ENCODE measurements around the gene EXOC2.

DNA sequence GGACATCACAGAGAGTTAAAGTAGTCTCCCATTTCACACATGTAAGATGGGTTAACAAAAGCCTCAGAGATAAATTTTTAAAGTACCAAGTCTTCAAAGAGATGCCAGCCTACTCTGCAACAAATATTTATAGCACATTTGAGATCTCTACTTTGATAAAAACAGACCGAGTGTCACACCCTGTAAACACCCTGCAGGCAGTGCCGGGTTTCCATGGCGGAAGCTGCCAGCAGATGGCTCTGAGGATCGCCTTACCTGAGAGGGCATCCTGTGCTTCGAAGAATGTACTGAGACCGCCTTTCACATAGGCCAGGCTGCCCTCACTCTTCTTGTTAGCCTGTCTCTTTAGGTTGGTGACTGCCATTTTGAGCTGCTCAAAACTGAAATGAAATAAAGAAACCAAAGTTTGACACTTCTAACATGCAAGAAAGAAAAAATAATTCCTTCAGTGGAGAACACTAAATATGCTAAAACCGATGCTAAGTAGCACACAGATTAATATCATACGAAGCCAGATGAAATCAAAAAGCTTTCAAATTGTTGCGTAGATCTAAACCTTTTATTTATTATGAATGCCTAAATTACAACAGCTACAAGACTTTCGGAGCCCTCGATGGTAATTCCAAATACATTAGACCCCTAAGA lies 75.4 kb downstream of the EXOC2 start:
- TF ChIP-seq, protein P1, sequence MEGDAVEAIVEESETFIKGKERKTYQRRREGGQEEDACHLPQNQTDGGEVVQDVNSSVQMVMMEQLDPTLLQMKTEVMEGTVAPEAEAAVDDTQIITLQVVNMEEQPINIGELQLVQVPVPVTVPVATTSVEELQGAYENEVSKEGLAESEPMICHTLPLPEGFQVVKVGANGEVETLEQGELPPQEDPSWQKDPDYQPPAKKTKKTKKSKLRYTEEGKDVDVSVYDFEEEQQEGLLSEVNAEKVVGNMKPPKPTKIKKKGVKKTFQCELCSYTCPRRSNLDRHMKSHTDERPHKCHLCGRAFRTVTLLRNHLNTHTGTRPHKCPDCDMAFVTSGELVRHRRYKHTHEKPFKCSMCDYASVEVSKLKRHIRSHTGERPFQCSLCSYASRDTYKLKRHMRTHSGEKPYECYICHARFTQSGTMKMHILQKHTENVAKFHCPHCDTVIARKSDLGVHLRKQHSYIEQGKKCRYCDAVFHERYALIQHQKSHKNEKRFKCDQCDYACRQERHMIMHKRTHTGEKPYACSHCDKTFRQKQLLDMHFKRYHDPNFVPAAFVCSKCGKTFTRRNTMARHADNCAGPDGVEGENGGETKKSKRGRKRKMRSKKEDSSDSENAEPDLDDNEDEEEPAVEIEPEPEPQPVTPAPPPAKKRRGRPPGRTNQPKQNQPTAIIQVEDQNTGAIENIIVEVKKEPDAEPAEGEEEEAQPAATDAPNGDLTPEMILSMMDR (IDR thresholded peaks at IDR 0.05): no peak
- no peak for TF ChIP-seq POLR2A (IDR thresholded peaks at IDR 0.05)

All from adrenal gland (tissue), 5 donors.